Right cardiac atrium (tissue), 5 donors: ENCODE data around the gene MS4A10. TPM values are rescaled to one million over a fixed set of nuclear protein-coding genes. Genes with fewer than 3 reads are reported as not detected.

Experiments
- ATAC-seq, 2 donors: fragments of 200-7000 bp; cut with Tn5 transposase; one replicate each; pipeline versions ENCODE4 v1.8.0 to v1.9.1; 2020; ENCODE audit warnings: moderate library complexity in 2 of 2, mild to moderate bottlenecking in 1 of 2
- DNase-seq, 3 donors: peaks; one replicate each; pipeline ENCODE4 v3.0.0-alpha.2; 2020
- H3K27ac ChIP-seq: one replicate; pipeline ENCODE4 v1.5.1; 2013; ENCODE audit warnings: mild to moderate bottlenecking, low read length, control low read depth, moderate library complexity
- H3K27me3 ChIP-seq: one replicate; pipeline ENCODE4 v1.6.1; 2013; ENCODE audit not compliant: control insufficient read depth, insufficient read depth
- H3K4me1 ChIP-seq: one replicate; pipeline ENCODE4 v1.6.1; 2013; ENCODE audit warnings: low read length; ENCODE audit not compliant: control insufficient read depth, insufficient read depth
- H3K4me3 ChIP-seq: one replicate; pipeline ENCODE4 v1.5.1; 2013; ENCODE audit warnings: low read length, control low read depth
- H3K9me3 ChIP-seq: one replicate; pipeline ENCODE4 v1.6.1; 2013; ENCODE audit warnings: low read length; ENCODE audit not compliant: control insufficient read depth
- WGBS: extraction: QIAGEN DNeasy Blood & Tissue Kit; methylation state at CpG from one replicate; pipeline ENCODE4 v1.1.7; 2013; 5-methylcytosine and 5-hydroxymethylcytosine counted together
- intact Hi-C, 4 donors: fragments of 100-400 bp; cut with DNase I; formaldehyde crosslinking; loops; one replicate each; pipeline versions ENCODE4 v1.11.0 to v1.14.0; 2022 to 2023
- polyA plus RNA-seq: library from polyadenylated mRNA; stranded (reverse); fragments of 200-250 nt; gene quantifications from one replicate; pipeline ENCODE4 v1.2.3, GENCODE V29; 2013
- total RNA-seq, 4 donors: library from RNA; stranded (reverse); fragmentation: NEBNext Ultra II Directional; extraction: Animal tissue kit (Norgen Biotek cat#: 25700); gene quantifications; one replicate each; pipeline ENCODE4 v1.2.1, GENCODE V29; 2021
- donor health status: healthy with polysubstance abuse.
- donor health status: DM: no; HTN: yes; CAD: no.
- donor health status: DM: no; HTN: no; CAD: no.
- donor health status: DM: no; HTN: yes; CAD: no; lungs with severe emphysema.
- donor health status: DM: yes; HTN: yes; CAD: no.

The MS4A10 gene
- total and polyA plus RNA-seq, 5 donors: not detected

GRCh38 chr11:60767388-60767811 is 17.7 kb upstream of the MS4A10 start:
- no peak overlapping the region for H3K27ac ChIP-seq
- no peaks in the 10 kb centered on the region for H3K4me1 ChIP-seq
- H3K27me3 ChIP-seq: no peaks in the 10 kb centered on the region
- no peak overlapping the region for H3K4me3 ChIP-seq
- no peaks in the 10 kb centered on the region for H3K9me3 ChIP-seq
- intact Hi-C loops: no loop called here
- ATAC-seq (peak in 1 of 2 donors; percentile 52), DNase-seq (no peak)
- 29% methylated on average over 26 of the region's 26 CpGs for WGBS

DNA sequence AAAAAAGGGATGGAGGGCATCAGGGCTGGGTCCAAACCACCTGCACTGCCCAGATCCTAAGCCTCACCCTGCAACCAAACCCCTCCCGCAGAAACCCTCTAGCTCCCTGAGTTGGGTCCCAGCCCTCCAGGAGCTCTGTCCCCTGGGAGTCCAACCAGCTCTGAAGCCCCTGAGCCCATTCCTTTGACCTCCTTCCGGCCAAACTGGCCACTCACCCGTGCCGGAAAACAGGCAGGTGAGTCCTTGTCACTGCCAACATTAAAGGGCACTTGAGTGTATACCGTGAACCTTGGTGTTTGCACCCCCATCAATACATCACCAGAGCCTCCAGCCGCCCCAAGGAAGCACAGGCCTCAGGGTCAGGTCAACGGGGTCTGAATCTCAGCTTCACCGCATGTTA is 16.9 kb upstream of the MS4A10 start:
- Histone ChIP-seq H3K27me3 (no peaks in the 10 kb centered on the region), H3K4me3 (no peak overlapping the region), H3K9me3 (no peaks in the 10 kb centered on the region), H3K4me1 (no peaks in the 10 kb centered on the region), H3K27ac (no peak overlapping the region)
- ATAC-seq: no peak
- intact Hi-C loops: no loop called here
- DNase-seq: no peak
- 92% methylated on average over 8 of the region's 8 CpGs for WGBS

GRCh38 chr11:60769273-60769672 is 15.9 kb upstream of the MS4A10 start:
- intact Hi-C loops: no loop called here
- DNase-seq: no peak

GRCh38 chr11:60769811-60770210 is 15.3 kb upstream of the MS4A10 start:
- Histone ChIP-seq H3K4me3 (no peak overlapping the region), H3K27ac (no peak overlapping the region), H3K9me3 (no peaks in the 10 kb centered on the region), H3K27me3 (no peaks in the 10 kb centered on the region), H3K4me1 (no peaks in the 10 kb centered on the region)
- intact Hi-C loops: no loop called here
- DNase-seq (no peak), ATAC-seq (no peak)
- WGBS: 82% methylated on average over 11 of the region's 11 CpGs

More at GRCh38 chr11:60769273-60769672, 15.9 kb upstream of the MS4A10 start:
- no peaks in the 10 kb centered on the region for H3K9me3 ChIP-seq
- no peaks in the 10 kb centered on the region for H3K27me3 ChIP-seq
- ATAC-seq: no peak
- no peaks in the 10 kb centered on the region for H3K4me1 ChIP-seq
- H3K4me3 ChIP-seq: no peak overlapping the region
- H3K27ac ChIP-seq: no peak overlapping the region
- 70% methylated on average over 4 of the region's 4 CpGs for WGBS

GRCh38 chr11:60771146-60771545 is 14.0 kb upstream of the MS4A10 start:
- intact Hi-C loops: no loop called here
- Histone ChIP-seq H3K4me1 (no peaks in the 10 kb centered on the region), H3K27ac (no peak overlapping the region), H3K27me3 (no peaks in the 10 kb centered on the region), H3K4me3 (no peak overlapping the region), H3K9me3 (no peaks in the 10 kb centered on the region)
- WGBS: 83% methylated on average over 4 of the region's 4 CpGs
- DNase-seq (no peak), ATAC-seq (no peak)

DNA sequence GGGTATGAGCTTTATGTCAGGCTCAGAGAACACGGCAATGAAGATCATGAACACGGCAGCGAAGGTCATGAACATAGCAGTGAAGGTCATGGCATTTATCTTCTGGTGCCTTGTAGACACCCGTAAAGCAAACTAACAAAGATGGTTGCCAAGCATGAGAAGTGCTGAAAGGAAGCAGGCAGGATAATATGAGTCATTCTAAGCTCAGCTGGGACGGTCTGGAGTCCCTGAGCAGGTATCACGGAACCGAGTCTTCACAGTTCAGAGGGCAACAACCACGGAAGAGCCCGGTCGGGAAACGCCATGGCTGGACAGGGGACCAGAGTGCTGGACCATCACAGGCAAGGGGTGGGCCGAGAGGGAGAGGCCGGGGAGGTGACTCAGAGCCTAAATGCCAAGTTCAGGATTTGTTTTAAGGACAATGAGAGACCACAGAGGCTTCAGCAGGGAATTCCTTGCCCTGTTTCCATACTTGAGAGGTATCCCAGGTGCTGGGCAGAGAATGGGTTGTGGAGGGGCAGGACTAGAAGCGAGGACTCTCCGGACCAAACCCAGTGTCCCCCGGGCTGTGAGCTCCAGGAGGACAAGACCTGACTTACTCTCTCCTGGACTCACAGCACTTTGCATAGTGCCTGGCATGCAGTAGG is 13.1 kb upstream of the MS4A10 start:
- intact Hi-C loops: no loop called here
- H3K27ac ChIP-seq: no peak overlapping the region
- no peak for DNase-seq
- ATAC-seq: no peak
- H3K4me1 ChIP-seq: no peaks in the 10 kb centered on the region
- no peaks in the 10 kb centered on the region for H3K9me3 ChIP-seq
- no peak overlapping the region for H3K4me3 ChIP-seq
- WGBS: 74% methylated on average over 16 of the region's 16 CpGs
- H3K27me3 ChIP-seq: no peaks in the 10 kb centered on the region

DNA sequence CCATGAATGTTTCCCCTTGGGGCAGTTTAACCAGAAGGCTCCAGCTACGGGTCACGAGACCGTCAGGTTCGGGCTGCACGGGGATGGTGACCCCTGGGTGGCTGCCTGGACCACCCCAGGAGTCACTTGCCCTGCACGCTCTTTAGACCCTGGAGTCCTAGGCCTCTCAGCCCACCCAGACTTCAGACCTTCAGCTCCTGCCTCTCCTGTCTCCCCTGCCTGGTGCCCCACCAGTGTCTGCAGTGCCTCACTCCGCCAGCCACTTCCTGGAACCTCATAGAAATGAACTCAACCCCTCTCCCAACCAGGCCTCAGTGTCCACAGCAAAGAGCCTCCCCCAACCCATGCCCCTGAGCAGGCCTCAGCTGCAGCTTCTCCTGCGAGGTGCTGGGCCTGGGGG is 12.5 kb upstream of the MS4A10 start:
- H3K4me3 ChIP-seq: no peak overlapping the region
- H3K4me1 ChIP-seq: no peaks in the 10 kb centered on the region
- WGBS: 90% methylated on average over 8 of the region's 8 CpGs
- no peaks in the 10 kb centered on the region for H3K27me3 ChIP-seq
- H3K9me3 ChIP-seq: no peaks in the 10 kb centered on the region
- DNase-seq (no peak), ATAC-seq (no peak)
- intact Hi-C loops: no loop called here
- no peak overlapping the region for H3K27ac ChIP-seq

- Histone ChIP-seq H3K27ac (no peak overlapping the region), H3K4me3 (no peak overlapping the region), H3K27me3 (no peaks in the 10 kb centered on the region), H3K4me1 (no peaks in the 10 kb centered on the region), H3K9me3 (no peaks in the 10 kb centered on the region)
- ATAC-seq (no peak), DNase-seq (no peak)
- intact Hi-C loops: no loop called here
- WGBS: 78% methylated on average over 13 of the region's 13 CpGs
These were observed 10.4 kb upstream of the MS4A10 start for GRCh38 chr11:60774726-60775125.

- Histone ChIP-seq H3K27ac (no peak overlapping the region), H3K9me3 (no peaks in the 10 kb centered on the region), H3K4me3 (no peak overlapping the region), H3K4me1 (no peaks in the 10 kb centered on the region), H3K27me3 (no peaks in the 10 kb centered on the region)
- DNase-seq: peak; percentile 84 to 88 (median 84)
- intact Hi-C loops: no loop called here
- ATAC-seq: peak; percentile 87 to 89
- 7% methylated on average over 15 of the region's 15 CpGs for WGBS
These were observed 9.6 kb upstream of the MS4A10 start for GRCh38 chr11:60775420-60775961.

GRCh38 chr11:60776167-60776566 is 9.0 kb upstream of the MS4A10 start:
- Histone ChIP-seq H3K27me3 (no peaks in the 10 kb centered on the region), H3K9me3 (no peaks in the 10 kb centered on the region), H3K4me1 (no peaks in the 10 kb centered on the region), H3K27ac (no peak overlapping the region), H3K4me3 (no peak overlapping the region)
- WGBS: 71% methylated on average over 4 of the region's 4 CpGs
- peak; percentile 25 to 70 for ATAC-seq
- no peak for DNase-seq
- intact Hi-C loops: no loop called here

DNA sequence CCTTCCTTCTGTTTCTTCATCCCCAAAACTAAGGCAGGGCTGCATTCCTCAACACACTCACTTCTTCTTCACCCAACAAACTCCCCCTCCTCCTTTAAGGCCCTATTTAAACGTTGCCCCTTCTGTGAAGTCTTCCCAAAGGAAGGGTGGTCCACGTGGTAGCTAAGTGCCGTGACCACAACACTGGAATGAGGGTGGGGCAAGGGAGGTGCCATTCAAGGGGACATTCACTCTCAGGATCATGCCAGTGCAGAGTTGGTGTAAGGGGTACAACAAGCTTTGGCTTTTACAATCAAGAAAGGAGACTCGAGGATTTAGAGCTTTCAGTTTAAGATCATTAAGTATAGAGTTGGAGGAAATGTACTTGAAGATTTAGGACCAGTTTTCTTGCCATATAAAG is 8.0 kb upstream of the MS4A10 start:
- WGBS: 60% methylated on average over 4 of the region's 4 CpGs
- H3K27ac ChIP-seq: no peak overlapping the region
- H3K27me3 ChIP-seq: no peaks in the 10 kb centered on the region
- intact Hi-C loops: no loop called here
- DNase-seq (no peak), ATAC-seq (no peak)
- no peaks in the 10 kb centered on the region for H3K4me1 ChIP-seq
- no peak overlapping the region for H3K4me3 ChIP-seq
- H3K9me3 ChIP-seq: no peaks in the 10 kb centered on the region

DNA sequence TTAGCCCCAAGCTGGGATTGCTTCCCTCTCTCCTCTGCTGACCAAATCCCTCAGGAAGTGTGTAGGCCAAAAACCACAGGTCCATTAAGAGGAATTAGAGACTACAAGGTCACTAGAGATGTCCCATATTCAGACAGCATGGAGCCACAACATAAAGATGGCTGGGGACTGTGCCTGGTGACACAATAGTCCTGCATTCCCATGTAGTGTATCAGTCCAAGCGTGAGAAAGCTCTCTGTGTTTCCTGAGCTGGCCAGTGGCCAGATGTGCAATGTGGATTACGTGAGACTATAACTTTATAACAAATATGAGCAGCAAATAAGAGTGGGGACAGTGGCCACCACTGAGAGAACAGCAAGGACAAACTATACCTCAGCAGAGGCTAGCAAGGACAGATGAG is 7.6 kb upstream of the MS4A10 start:
- 18% methylated on average over 2 of the region's 2 CpGs for WGBS
- Histone ChIP-seq H3K4me1 (no peaks in the 10 kb centered on the region), H3K27ac (no peak overlapping the region), H3K4me3 (no peak overlapping the region), H3K9me3 (no peaks in the 10 kb centered on the region), H3K27me3 (no peaks in the 10 kb centered on the region)
- DNase-seq: peak in 1 of 3 donors; percentile 52
- intact Hi-C loops: no loop called here
- ATAC-seq: peak in 1 of 2 donors; percentile 56
